Measurements from ENCODE around the gene LRCOL1.

The LRCOL1 gene

DNA sequence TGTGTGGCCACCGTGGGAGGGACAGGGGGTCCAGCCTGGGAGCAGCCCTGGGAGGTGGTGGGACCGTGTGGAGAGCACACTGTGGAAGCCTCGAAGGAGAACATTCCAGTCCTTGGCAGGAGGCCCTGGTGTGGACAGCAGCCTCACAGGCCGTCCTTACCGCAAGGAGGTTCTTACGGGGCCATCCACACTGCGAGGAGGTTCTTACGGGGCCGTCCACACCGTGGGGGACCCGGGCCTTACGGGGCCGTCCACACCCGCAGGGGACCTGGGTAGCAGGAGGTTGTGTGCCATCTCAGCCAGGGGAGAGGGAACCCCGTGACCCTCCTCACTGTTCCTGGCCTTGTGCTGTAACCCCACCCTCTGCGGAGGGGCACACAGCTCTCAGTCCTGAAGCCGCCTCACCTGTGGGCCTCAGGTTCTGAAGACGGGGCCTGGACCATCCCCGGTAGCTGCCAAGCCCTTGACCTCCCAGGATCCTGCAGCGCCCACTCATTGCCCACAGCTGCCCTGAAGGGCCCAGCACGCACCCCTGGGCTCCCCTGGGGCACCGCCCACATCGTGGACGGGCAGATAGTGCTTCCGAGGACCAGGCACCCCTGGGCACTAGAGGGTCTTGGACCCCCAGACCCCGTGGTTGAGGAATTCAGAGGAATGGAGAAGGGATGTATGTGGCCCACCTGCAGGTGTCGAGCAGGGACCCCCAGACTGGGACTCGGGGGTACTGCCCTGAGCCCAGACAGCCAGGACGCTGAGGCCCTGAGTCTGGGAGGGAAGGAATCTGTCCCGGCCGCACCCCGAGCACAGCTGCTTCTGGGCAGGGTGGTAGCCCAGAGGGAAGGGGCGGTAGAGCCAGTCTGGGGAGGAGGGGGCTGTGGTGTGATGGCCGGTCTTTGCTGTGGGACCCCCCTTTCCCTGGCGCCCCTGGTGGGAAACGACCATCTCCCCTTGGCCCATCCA, 37.3 kb downstream of the LRCOL1 start:
- H3K4me3 ChIP-seq (ENCODE audit: low read length), result no peak overlapping the region
- no peaks in the 10 kb centered on the region for H3K36me3 ChIP-seq (ENCODE audit: insufficient read depth, low read length)
- H3K9ac ChIP-seq (ENCODE audit: low read depth, low read length), result no peak overlapping the region
- H3K4me2 ChIP-seq (ENCODE audit: low read length), result no peak overlapping the region
- H3K4me1 ChIP-seq (ENCODE audit: control insufficient read depth, insufficient read depth, low read length), result no peaks in the 10 kb centered on the region
- no peaks in the 10 kb centered on the region for H3K9me3 ChIP-seq (replicated peaks; ENCODE audit: low read length)
- no peaks in the 10 kb centered on the region for H3K27me3 ChIP-seq (ENCODE audit: control insufficient read depth, insufficient read depth, low read length)

DNA sequence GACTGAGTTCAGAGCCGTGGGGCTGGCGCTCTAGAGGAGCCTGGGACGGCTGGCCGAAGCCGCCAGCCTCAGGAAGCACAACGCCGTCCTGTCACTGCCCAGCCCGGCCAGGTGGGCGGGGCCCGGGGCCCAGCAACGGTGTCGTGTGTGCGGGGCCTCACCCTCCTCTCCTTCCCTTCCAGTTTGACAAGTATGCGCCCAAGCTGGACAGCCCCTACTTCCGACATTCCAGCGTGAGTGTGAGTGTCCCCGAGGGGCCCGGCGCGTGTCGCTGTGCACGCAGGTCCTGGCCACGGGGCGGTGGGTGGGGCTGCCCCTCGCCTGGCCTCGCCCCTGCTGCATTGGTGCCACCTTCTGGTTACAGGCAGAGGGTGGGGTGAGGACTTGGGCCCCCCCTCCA, 38.3 kb downstream of the LRCOL1 start:
- Histone ChIP-seq H3K4me3 (ENCODE audit: low read length) (no peak overlapping the region), H3K9ac (ENCODE audit: low read depth, low read length) (no peak overlapping the region), H3K36me3 (ENCODE audit: insufficient read depth, low read length) (no peaks in the 10 kb centered on the region), H3K4me1 (ENCODE audit: control insufficient read depth, insufficient read depth, low read length) (no peaks in the 10 kb centered on the region), H3K9me3 (replicated peaks; ENCODE audit: low read length) (no peaks in the 10 kb centered on the region), H3K27me3 (ENCODE audit: control insufficient read depth, insufficient read depth, low read length) (no peaks in the 10 kb centered on the region), H3K4me2 (ENCODE audit: low read length) (no peak overlapping the region)

DNA sequence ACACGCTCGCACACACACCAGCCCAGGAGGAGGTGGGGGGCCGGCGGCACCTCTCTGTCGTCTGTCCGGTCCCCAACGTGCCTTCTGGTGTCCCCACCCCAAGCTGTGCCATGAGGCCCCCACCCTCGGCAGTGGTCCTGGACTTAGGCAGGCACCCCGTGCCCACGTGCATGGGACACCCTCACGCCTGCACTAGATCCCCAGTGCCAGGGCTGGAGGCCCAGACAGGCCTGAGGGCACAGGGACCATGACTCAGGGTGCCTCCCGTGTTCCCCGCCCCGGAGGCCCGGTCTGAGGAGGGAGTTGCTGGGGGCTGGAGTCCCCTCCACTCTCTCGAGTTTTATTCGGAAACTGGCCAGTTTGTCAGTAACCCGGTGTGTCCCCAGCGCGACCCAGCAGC, 38.8 kb downstream of the LRCOL1 start:
- Histone ChIP-seq H3K27me3 (ENCODE audit: control insufficient read depth, insufficient read depth, low read length) (no peaks in the 10 kb centered on the region), H3K4me1 (ENCODE audit: control insufficient read depth, insufficient read depth, low read length) (no peaks in the 10 kb centered on the region), H3K36me3 (ENCODE audit: insufficient read depth, low read length) (no peaks in the 10 kb centered on the region), H3K9me3 (replicated peaks; ENCODE audit: low read length) (no peaks in the 10 kb centered on the region), H3K4me2 (ENCODE audit: low read length) (no peak overlapping the region), H3K9ac (ENCODE audit: low read depth, low read length) (no peak overlapping the region), H3K4me3 (ENCODE audit: low read length) (no peak overlapping the region)

DNA sequence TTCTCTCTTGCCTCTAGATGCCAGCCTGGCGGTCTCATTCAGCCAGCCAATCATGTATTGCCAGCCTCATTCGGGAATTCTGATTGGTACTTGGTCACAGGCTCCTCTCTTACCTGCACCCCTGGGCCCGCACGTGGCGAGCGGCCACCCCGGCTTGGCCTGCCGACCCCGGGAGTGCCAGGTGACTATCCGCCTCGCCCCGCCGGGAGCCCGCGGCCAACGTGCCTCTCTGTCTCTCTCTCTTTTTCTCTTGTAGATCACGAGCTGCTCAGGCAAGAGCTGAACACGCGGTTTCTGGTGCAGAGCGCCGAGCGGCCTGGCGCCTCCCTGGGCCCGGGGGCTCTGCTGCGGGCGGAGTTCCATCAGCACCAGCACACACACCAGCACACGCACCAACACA, 39.3 kb downstream of the LRCOL1 start:
- Histone ChIP-seq H3K27me3 (ENCODE audit: control insufficient read depth, insufficient read depth, low read length) (no peaks in the 10 kb centered on the region), H3K36me3 (ENCODE audit: insufficient read depth, low read length) (no peaks in the 10 kb centered on the region), H3K9me3 (replicated peaks; ENCODE audit: low read length) (no peaks in the 10 kb centered on the region), H3K4me2 (ENCODE audit: low read length) (no peak overlapping the region), H3K9ac (ENCODE audit: low read depth, low read length) (no peak overlapping the region), H3K4me1 (ENCODE audit: control insufficient read depth, insufficient read depth, low read length) (no peaks in the 10 kb centered on the region), H3K4me3 (ENCODE audit: low read length) (no peak overlapping the region)

GRCh38 chr12:132570635-132571034, 39.7 kb downstream of the LRCOL1 start:
- Histone ChIP-seq H3K9me3 (replicated peaks; ENCODE audit: low read length) (no peaks in the 10 kb centered on the region), H3K9ac (ENCODE audit: low read depth, low read length) (no peak overlapping the region), H3K27me3 (ENCODE audit: control insufficient read depth, insufficient read depth, low read length) (no peaks in the 10 kb centered on the region), H3K4me2 (ENCODE audit: low read length) (no peak overlapping the region), H3K36me3 (ENCODE audit: insufficient read depth, low read length) (no peaks in the 10 kb centered on the region), H3K4me1 (ENCODE audit: control insufficient read depth, insufficient read depth, low read length) (no peaks in the 10 kb centered on the region), H3K4me3 (ENCODE audit: low read length) (no peak overlapping the region)

DNA sequence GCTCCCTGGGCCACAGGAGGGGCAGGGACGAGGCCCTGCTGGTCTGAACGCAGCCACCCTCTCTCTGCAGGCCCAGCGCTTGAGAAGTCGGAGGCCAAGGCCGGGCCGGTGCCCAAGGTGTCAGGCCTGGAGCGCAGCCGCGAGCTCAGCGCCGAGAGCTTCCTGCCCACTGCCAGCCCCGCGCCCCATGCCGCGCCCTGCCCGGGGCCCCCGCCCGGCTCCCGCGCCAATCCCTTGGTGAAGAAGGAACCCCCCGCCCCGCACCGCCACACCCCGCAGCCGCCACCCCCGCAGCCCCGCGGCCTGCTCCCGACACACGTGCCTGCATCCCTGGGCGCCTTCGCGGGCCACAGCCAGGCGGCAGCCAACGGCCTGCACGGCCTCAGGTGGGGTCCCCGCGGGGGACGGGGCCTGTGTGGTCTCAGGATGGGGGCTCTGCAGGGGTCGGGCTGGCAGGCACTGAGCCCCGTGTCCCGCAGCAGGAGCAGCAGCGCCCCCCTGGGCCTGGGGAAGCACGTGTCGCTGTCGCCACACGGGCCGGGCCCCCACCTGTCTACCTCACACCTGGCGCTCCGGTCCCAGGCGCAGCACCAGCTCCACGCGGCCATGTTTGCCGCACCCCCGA, 40.4 kb downstream of the LRCOL1 start:
- no peaks in the 10 kb centered on the region for H3K27me3 ChIP-seq (ENCODE audit: control insufficient read depth, insufficient read depth, low read length)
- H3K4me1 ChIP-seq (ENCODE audit: control insufficient read depth, insufficient read depth, low read length), result no peaks in the 10 kb centered on the region
- no peaks in the 10 kb centered on the region for H3K9me3 ChIP-seq (replicated peaks; ENCODE audit: low read length)
- H3K36me3 ChIP-seq (ENCODE audit: insufficient read depth, low read length), result no peaks in the 10 kb centered on the region
- H3K9ac ChIP-seq (ENCODE audit: low read depth, low read length), result no peak overlapping the region
- no peak overlapping the region for H3K4me3 ChIP-seq (ENCODE audit: low read length)
- H3K4me2 ChIP-seq (ENCODE audit: low read length), result no peak overlapping the region

GRCh38 chr12:132568826-132569480, 41.4 kb downstream of the LRCOL1 start:
- H3K9me3 ChIP-seq (replicated peaks; ENCODE audit: low read length), result no peaks in the 10 kb centered on the region
- H3K36me3 ChIP-seq (ENCODE audit: insufficient read depth, low read length), result no peaks in the 10 kb centered on the region
- H3K4me2 ChIP-seq (ENCODE audit: low read length), result no peak overlapping the region
- no peaks in the 10 kb centered on the region for H3K4me1 ChIP-seq (ENCODE audit: control insufficient read depth, insufficient read depth, low read length)
- no peak overlapping the region for H3K9ac ChIP-seq (ENCODE audit: low read depth, low read length)
- H3K27me3 ChIP-seq (ENCODE audit: control insufficient read depth, insufficient read depth, low read length), result no peaks in the 10 kb centered on the region
- no peak overlapping the region for H3K4me3 ChIP-seq (ENCODE audit: low read length)

GRCh38 chr12:132568301-132568700, 42.1 kb downstream of the LRCOL1 start:
- H3K4me3 ChIP-seq (ENCODE audit: low read length), result no peak overlapping the region
- no peak overlapping the region for H3K4me2 ChIP-seq (ENCODE audit: low read length)
- H3K27me3 ChIP-seq (ENCODE audit: control insufficient read depth, insufficient read depth, low read length), result no peaks in the 10 kb centered on the region
- H3K9ac ChIP-seq (ENCODE audit: low read depth, low read length), result no peak overlapping the region
- H3K9me3 ChIP-seq (replicated peaks; ENCODE audit: low read length), result no peaks in the 10 kb centered on the region
- no peaks in the 10 kb centered on the region for H3K36me3 ChIP-seq (ENCODE audit: insufficient read depth, low read length)
- H3K4me1 ChIP-seq (ENCODE audit: control insufficient read depth, insufficient read depth, low read length), result no peaks in the 10 kb centered on the region

GRCh38 chr12:132566516-132567131, 43.8 kb downstream of the LRCOL1 start:
- Histone ChIP-seq H3K4me2 (ENCODE audit: low read length) (no peak overlapping the region), H3K36me3 (ENCODE audit: insufficient read depth, low read length) (no peaks in the 10 kb centered on the region), H3K9ac (ENCODE audit: low read depth, low read length) (no peak overlapping the region), H3K4me3 (ENCODE audit: low read length) (no peak overlapping the region), H3K27me3 (ENCODE audit: control insufficient read depth, insufficient read depth, low read length) (no peaks in the 10 kb centered on the region), H3K4me1 (ENCODE audit: control insufficient read depth, insufficient read depth, low read length) (no peaks in the 10 kb centered on the region), H3K9me3 (replicated peaks; ENCODE audit: low read length) (no peaks in the 10 kb centered on the region)

- Histone ChIP-seq H3K36me3 (ENCODE audit: insufficient read depth, low read length) (no peaks in the 10 kb centered on the region), H3K4me3 (ENCODE audit: low read length) (no peak overlapping the region), H3K27me3 (ENCODE audit: control insufficient read depth, insufficient read depth, low read length) (no peaks in the 10 kb centered on the region), H3K4me1 (ENCODE audit: control insufficient read depth, insufficient read depth, low read length) (peaks cover 8% of the 10 kb centered on the region), H3K4me2 (ENCODE audit: low read length) (no peak overlapping the region), H3K9ac (ENCODE audit: low read depth, low read length) (no peak overlapping the region), H3K9me3 (replicated peaks; ENCODE audit: low read length) (no peaks in the 10 kb centered on the region)
Observed at GRCh38 chr12:132565365-132565764, 45.0 kb downstream of the LRCOL1 start.

- Histone ChIP-seq H3K27me3 (ENCODE audit: control insufficient read depth, insufficient read depth, low read length) (no peaks in the 10 kb centered on the region), H3K4me1 (ENCODE audit: control insufficient read depth, insufficient read depth, low read length) (peaks cover 8% of the 10 kb centered on the region), H3K9ac (ENCODE audit: low read depth, low read length) (no peak overlapping the region)
Observed at GRCh38 chr12:132563911-132564310, 46.5 kb downstream of the LRCOL1 start.

More at GRCh38 chr12:132563911-132564310, 46.5 kb downstream of the LRCOL1 start:
- Histone ChIP-seq H3K4me3 (ENCODE audit: low read length) (no peak overlapping the region), H3K9me3 (replicated peaks; ENCODE audit: low read length) (no peaks in the 10 kb centered on the region), H3K36me3 (ENCODE audit: insufficient read depth, low read length) (no peaks in the 10 kb centered on the region), H3K4me2 (ENCODE audit: low read length) (no peak overlapping the region)
